Activated T-cell treated with anti-CD3 and anti-CD28 coated beads for 1 hour (primary cell): Measurements from ENCODE around the gene LSM4.

Experiments
- DNase-seq: peaks from one replicate; pipeline ENCODE4 v3.0.0-alpha.2; 2020; ENCODE audit warnings: low read depth

LSM4 gene

GRCh38 chr19:18274219-18274780 lies 48.6 kb downstream of the LSM4 start, which contains the start of gene IQCN:
Gene IQCN (minus strand): TSS chr19:18274452. CDS start chr19:18269478, 4,974 bp downstream.
- DNase-seq: no peak

GRCh38 chr19:18273561-18274218 lies 49.2 kb downstream of the LSM4 start:
- no peak for DNase-seq

- no peak for DNase-seq
These were observed 51.4 kb downstream of the LSM4 start for GRCh38 chr19:18271433-18271841.

GRCh38 chr19:18270326-18270725 lies 52.5 kb downstream of the LSM4 start:
- DNase-seq: no peak

- no peak for DNase-seq
These were observed 53.7 kb downstream of the LSM4 start for GRCh38 chr19:18269070-18269723.

GRCh38 chr19:18266771-18267686 lies 55.8 kb downstream of the LSM4 start:
- DNase-seq: no peak

- no peak for DNase-seq
These were observed 57.3 kb downstream of the LSM4 start for GRCh38 chr19:18265582-18265981.

- DNase-seq: no peak
These were observed 57.8 kb downstream of the LSM4 start for GRCh38 chr19:18264971-18265540.

GRCh38 chr19:18264137-18264854 lies 58.6 kb downstream of the LSM4 start:
- no peak for DNase-seq

GRCh38 chr19:18263324-18264136 lies 59.3 kb downstream of the LSM4 start:
- DNase-seq: no peak

- DNase-seq: no peak
These were observed 60.0 kb downstream of the LSM4 start for GRCh38 chr19:18262917-18263316.

- no peak for DNase-seq
These were observed 60.7 kb downstream of the LSM4 start for GRCh38 chr19:18262144-18262543.

- DNase-seq: no peak
These were observed 61.4 kb downstream of the LSM4 start for GRCh38 chr19:18261474-18261873.

- DNase-seq: no peak
These were observed 63.0 kb downstream of the LSM4 start for GRCh38 chr19:18259893-18260292.

GRCh38 chr19:18257503-18258470 lies 65.1 kb downstream of the LSM4 start:
- no peak for DNase-seq
